Activated CD8-positive, alpha-beta T cell treated with anti-CD3 and anti-CD28 coated beads for 36 hours (primary cell): ENCODE data around the gene KCNAB3. TPM values are rescaled to one million over a fixed set of nuclear protein-coding genes. Genes with fewer than 3 reads are reported as not detected.
A peak's percentile ranks its signal among the peaks of the same experiment; 100 is the strongest.

Experiments
- ATAC-seq: fragments of 200-7000 bp; cut with Tn5 transposase; one replicate; pipeline ENCODE4 v1.10.0; 2021; ENCODE audit warnings: mild to moderate bottlenecking, moderate library complexity
- CTCF ChIA-PET: fragments of 350-600 bp; sonication (Branson Sonifier 250); formaldehyde crosslinking; loops from one replicate; lab custom pipeline; 2021; ENCODE audit warnings: antibody characterized with exemption; lab: Charles Lee
- POLR2A ChIA-PET: fragments of 350-600 bp; sonication (Branson Sonifier 250); formaldehyde crosslinking; loops from one replicate; lab custom pipeline; 2021; ENCODE audit warnings: antibody characterized with exemption; lab: Charles Lee
- DNase-seq: peaks from one replicate; pipeline ENCODE4 v3.0.0-alpha.2; 2020
- H3K27ac Mint-ChIP-seq: one replicate; pipeline ENCODE4 v1.8.0; 2021; ENCODE audit warnings: mild to moderate bottlenecking, mixed read lengths
- H3K27me3 Mint-ChIP-seq: one replicate; pipeline ENCODE4 v1.8.0; 2021; ENCODE audit warnings: mixed read lengths
- H3K36me3 Mint-ChIP-seq: one replicate; pipeline ENCODE4 v1.8.0; 2021; ENCODE audit warnings: low read depth, mixed read lengths
- H3K4me1 Mint-ChIP-seq: one replicate; pipeline ENCODE4 v1.8.0; 2021; ENCODE audit warnings: low read depth, mixed read lengths
- H3K4me3 Mint-ChIP-seq: one replicate; pipeline ENCODE4 v1.8.0; 2021; ENCODE audit warnings: mild to moderate bottlenecking, moderate library complexity, mixed read lengths
- H3K9me3 Mint-ChIP-seq: one replicate; pipeline ENCODE4 v1.8.0; 2021; ENCODE audit warnings: mixed read lengths
- intact Hi-C: fragments of 100-400 bp; cut with micrococcal nuclease; formaldehyde crosslinking; loops from one replicate; pipeline ENCODE4 v1.10.0; 2022
- total RNA-seq, 2 experiments: library from RNA; stranded (reverse); gene quantifications; one replicate each; pipeline ENCODE4 v1.2.3, GENCODE V29; 2021
- TF ChIP-seq, protein P1 (sequence below): fragments of 200-600 bp; IDR thresholded peaks from one replicate; pipeline ENCODE4 v1.8.0; 2022; ENCODE audit warnings: antibody characterized with exemption, mild to moderate bottlenecking

Gene KCNAB3
- 1 to 10 TPM; 7.2 to 7.6 TPM for total RNA-seq

DNA sequence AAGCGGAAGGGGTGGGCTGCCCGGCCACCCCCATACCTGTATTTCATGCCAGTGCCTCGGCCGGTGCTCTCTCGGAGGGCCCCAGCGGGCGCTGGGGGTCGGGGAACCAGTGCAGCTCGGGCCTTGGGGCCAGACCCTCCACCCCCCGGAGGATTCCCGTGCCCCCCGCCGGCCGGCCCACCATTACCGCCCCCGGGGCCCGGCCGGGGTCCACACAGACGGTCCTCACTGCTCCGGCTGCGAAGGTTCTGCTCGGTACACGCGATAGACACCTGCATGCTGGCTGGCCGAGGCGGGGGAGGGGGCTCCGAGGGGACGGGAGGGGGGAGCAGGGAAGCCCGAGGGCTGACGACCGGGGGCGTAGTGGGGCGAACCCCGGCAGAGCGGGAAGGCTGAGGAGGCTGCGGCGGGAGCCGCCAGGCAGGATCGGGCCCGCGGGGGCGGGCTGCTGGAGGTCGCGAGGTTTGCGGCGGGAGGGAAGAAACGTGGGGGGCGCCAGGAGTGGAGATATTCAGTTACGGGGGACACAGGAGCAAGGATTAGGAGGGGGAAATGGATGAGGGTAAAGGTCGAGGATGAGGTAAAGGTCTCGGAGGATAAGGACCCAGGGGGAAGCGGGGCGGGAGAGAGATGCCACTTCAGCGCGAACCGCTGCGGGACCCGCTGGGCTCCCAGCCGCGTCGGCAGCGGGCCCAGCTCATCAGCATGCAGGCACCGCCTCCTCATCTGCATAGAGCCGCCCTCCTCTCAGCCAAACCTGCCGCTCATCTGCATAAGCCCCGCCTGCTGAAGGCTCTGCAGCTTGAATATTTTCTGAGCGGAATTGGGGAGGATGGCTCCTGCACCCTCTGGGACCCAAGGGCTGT, at the start of gene KCNAB3:
Gene KCNAB3, minus strand, starts transcription at position 699 of the 866 bp plus-strand sequence. Its CDS starts 421 bp downstream, at position 278.
- TF ChIP-seq, protein P1, sequence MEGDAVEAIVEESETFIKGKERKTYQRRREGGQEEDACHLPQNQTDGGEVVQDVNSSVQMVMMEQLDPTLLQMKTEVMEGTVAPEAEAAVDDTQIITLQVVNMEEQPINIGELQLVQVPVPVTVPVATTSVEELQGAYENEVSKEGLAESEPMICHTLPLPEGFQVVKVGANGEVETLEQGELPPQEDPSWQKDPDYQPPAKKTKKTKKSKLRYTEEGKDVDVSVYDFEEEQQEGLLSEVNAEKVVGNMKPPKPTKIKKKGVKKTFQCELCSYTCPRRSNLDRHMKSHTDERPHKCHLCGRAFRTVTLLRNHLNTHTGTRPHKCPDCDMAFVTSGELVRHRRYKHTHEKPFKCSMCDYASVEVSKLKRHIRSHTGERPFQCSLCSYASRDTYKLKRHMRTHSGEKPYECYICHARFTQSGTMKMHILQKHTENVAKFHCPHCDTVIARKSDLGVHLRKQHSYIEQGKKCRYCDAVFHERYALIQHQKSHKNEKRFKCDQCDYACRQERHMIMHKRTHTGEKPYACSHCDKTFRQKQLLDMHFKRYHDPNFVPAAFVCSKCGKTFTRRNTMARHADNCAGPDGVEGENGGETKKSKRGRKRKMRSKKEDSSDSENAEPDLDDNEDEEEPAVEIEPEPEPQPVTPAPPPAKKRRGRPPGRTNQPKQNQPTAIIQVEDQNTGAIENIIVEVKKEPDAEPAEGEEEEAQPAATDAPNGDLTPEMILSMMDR, result no peak
- CTCF ChIA-PET, result interaction anchor here (1.3 to 8.2 kb wide), 2 partner anchors 58 to 242 kb away, joined by 4 to 90 read pairs; partner anchors contain the start of gene WRAP53
- POLR2A ChIA-PET, result interaction anchor here (1.3 to 2.0 kb wide), 2 partner anchors 11 to 89 kb away, joined by 3 to 7 read pairs; no protein-coding TSS in a partner anchor
- no peaks in the 10 kb centered on the region for H3K9me3 Mint-ChIP-seq
- intact Hi-C loops, result no loop called here
- H3K36me3 Mint-ChIP-seq, result peaks cover 11% of the 10 kb centered on the region
- no peaks in the 10 kb centered on the region for H3K27me3 Mint-ChIP-seq
- H3K4me1 Mint-ChIP-seq, result peaks cover 28% of the 10 kb centered on the region
- peak within 1 kb of the TSS; percentile 49 for H3K27ac Mint-ChIP-seq
- peak within 1 kb of the TSS; percentile 87 for H3K4me3 Mint-ChIP-seq
- ATAC-seq (peak; percentile 40), DNase-seq (peak; percentile 80)

DNA sequence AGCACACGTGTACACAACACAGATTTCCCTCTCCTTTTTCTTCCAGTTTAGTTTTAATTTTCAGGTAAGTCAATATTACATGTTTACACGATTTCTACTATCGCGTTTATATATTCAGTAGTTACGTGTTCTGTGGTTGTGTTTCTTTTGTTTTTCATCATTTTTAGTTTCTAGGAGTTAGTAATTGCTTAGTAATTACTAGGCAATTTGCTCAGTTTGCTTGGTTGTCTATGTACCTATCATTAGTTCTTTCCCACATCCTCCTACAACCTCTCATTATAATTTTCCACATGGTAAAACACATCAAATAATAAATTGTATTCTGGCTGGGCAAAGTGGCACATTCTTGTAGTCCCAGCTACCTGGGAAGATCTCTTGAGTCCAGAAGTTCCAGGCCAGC, 48.1 kb upstream of the KCNAB3 start:
- H3K36me3 Mint-ChIP-seq, result peaks cover 9% of the 10 kb centered on the region
- H3K4me1 Mint-ChIP-seq, result no peaks in the 10 kb centered on the region
- peaks cover 14% of the 10 kb centered on the region for H3K9me3 Mint-ChIP-seq
- ChIA-PET CTCF (interaction anchor here (1.1 to 2.8 kb wide), 3 partner anchors 10 to 12 kb away, joined by 3 to 13 read pairs (median 11); no protein-coding TSS in a partner anchor), POLR2A (no interaction called here)
- peaks cover 2% of the 10 kb centered on the region for H3K27me3 Mint-ChIP-seq
- no peak overlapping the region for H3K4me3 Mint-ChIP-seq
- H3K27ac Mint-ChIP-seq, result no peak overlapping the region
- intact Hi-C loops, result no loop called here
- ATAC-seq (no peak), DNase-seq (no peak)
- TF ChIP-seq, protein P1, result no peak

- peaks cover 14% of the 10 kb centered on the region for H3K9me3 Mint-ChIP-seq
- TF ChIP-seq, protein P1, result no peak
- ChIA-PET POLR2A (interaction anchor here (0.9 kb wide), 1 partner anchor 64 kb away, joined by 4 read pairs; no protein-coding TSS in a partner anchor), CTCF (interaction anchor here (2.1 kb wide), 1 partner anchor 11 kb away, joined by 11 read pairs; no protein-coding TSS in a partner anchor)
- H3K27ac Mint-ChIP-seq, result no peak overlapping the region
- DNase-seq (no peak), ATAC-seq (no peak)
- H3K36me3 Mint-ChIP-seq, result peaks cover 9% of the 10 kb centered on the region
- peaks cover 2% of the 10 kb centered on the region for H3K27me3 Mint-ChIP-seq
- H3K4me1 Mint-ChIP-seq, result no peaks in the 10 kb centered on the region
- H3K4me3 Mint-ChIP-seq, result no peak overlapping the region
- intact Hi-C loops, result no loop called here
Measured at GRCh38 chr17:7977039-7977438, 47.4 kb upstream of the KCNAB3 start.

DNA sequence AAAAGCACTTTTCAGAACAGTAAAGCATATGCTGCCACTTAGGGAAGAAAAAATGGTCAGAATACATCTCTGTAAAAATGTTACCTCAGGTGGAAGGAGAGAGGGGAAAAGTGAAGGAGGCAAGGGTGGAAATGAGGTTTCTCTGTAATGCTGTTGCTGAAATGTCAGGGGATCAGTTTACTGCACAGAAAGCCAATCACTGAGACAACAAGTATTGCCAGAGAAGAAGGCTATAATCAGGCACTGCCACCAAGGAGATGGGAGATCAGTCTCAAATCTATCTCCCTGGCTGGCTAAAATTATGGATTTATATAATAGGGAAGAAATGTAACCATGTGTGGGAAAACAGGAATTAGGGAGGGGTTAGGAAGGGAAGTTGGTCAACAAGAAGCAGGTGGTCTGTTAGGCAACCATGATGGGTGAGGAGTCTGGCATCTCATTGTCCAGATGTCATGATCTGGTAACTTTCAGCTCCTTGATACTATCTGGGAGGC, 45.0 kb upstream of the KCNAB3 start:
- peaks cover 4% of the 10 kb centered on the region for H3K27me3 Mint-ChIP-seq
- DNase-seq, result no peak
- peaks cover 14% of the 10 kb centered on the region for H3K9me3 Mint-ChIP-seq
- no peaks in the 10 kb centered on the region for H3K4me1 Mint-ChIP-seq
- H3K36me3 Mint-ChIP-seq, result peaks cover 9% of the 10 kb centered on the region
- ChIA-PET CTCF (interaction anchor here (1.1 to 1.6 kb wide), 5 partner anchors 9 to 113 kb away, joined by 3 to 7 read pairs (median 3); no protein-coding TSS in a partner anchor), POLR2A (interaction anchor here (0.6 kb wide), 1 partner anchor 141 kb away, joined by 4 read pairs; no protein-coding TSS in a partner anchor)
- H3K4me3 Mint-ChIP-seq, result no peak overlapping the region
- no peak for ATAC-seq
- TF ChIP-seq, protein P1, result no peak
- H3K27ac Mint-ChIP-seq, result no peak overlapping the region
- intact Hi-C loops, result no loop called here
